H1 (cell line): ENCODE data around the gene CELA1.
A peak's percentile ranks its signal among the peaks of the same experiment; 100 is the strongest.

Experiments used
- FOSL1 ChIP-seq: IDR thresholded peaks from 2 replicates; pipeline ENCODE4 v1.6.1; 2011; ENCODE audit warnings: mild to moderate bottlenecking, low read depth, low read length, moderate library complexity; ENCODE audit not compliant: insufficient read depth
- POLR2A ChIP-seq, 2 experiments: IDR thresholded peaks; 1 replicate in 1 of 2; 2 replicates in 1 of 2; pipeline ENCODE4 v1.6.1; 2011; ENCODE audit warnings: low read depth in 2 of 2, low read length in 2 of 2, mild to moderate bottlenecking in 2 of 2; ENCODE audit errors: control extremely low read depth in 1 of 2
- RAD21 ChIP-seq, 2 experiments: IDR thresholded peaks in 1 of 2; conservative IDR thresholded peaks in 1 of 2; 2 replicates each; pipeline ENCODE4 v1.6.1; 2011; ENCODE audit warnings: low read depth in 2 of 2, low read length in 2 of 2, improper control_type of control experiment in 1 of 2, inconsistent platforms in 1 of 2, mild to moderate bottlenecking in 1 of 2, moderate library complexity in 1 of 2
- ZNF274 ChIP-seq: IDR thresholded peaks from 2 replicates; pipeline ENCODE4 v1.7.0; 2012; ENCODE audit warnings: low read length, borderline replicate concordance; ENCODE audit errors: extremely low read depth
- TF ChIP-seq, protein P1 (sequence below), 3 experiments: IDR thresholded peaks; 1 replicate in 2 of 3; 2 replicates in 1 of 3; pipeline versions ENCODE4 v1.5.1 to v1.6.1; 2011; ENCODE audit warnings: low read length in 3 of 3, mild to moderate bottlenecking in 3 of 3, inconsistent platforms in 2 of 3, low read depth in 1 of 3, moderate library complexity in 1 of 3; ENCODE audit not compliant: insufficient read depth in 1 of 3; ENCODE audit errors: control extremely low read depth in 1 of 3

DNA sequence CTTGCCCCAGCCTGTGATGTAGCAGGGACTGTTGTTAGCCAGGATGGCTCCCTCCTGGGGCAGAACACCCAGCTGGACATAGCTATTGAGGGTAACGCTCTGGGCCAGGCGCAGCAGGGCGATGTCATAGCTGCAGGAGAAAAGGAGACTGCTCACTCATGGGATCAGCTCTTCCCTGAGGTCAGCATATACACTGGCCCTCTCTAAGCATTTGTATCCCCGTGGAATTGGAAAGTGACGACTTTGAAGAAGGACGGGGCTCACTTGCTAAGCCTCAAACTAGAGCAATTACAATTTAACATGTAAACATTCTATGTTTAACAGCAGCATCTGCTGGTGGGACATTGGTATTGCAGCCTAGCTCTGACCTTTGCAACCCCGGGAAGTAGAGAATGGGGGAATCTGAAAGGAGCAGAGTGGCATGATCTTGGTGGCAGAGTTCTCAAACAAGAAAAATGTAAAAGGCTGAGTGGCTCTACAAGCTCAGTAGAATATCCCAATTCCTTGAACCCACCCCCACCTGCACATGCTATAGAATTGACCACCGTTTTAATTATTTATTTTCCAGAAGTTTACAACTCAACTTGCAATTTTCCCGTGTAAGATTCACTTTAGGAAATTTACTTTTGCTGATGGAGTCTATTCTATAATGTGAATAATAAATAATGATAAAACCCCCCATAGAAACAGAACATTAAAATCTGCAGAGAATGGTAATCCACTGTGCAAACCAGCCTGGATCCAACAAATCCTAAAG lies 5.0 kb downstream of the CELA1 start:
- TF ChIP-seq, protein P1, sequence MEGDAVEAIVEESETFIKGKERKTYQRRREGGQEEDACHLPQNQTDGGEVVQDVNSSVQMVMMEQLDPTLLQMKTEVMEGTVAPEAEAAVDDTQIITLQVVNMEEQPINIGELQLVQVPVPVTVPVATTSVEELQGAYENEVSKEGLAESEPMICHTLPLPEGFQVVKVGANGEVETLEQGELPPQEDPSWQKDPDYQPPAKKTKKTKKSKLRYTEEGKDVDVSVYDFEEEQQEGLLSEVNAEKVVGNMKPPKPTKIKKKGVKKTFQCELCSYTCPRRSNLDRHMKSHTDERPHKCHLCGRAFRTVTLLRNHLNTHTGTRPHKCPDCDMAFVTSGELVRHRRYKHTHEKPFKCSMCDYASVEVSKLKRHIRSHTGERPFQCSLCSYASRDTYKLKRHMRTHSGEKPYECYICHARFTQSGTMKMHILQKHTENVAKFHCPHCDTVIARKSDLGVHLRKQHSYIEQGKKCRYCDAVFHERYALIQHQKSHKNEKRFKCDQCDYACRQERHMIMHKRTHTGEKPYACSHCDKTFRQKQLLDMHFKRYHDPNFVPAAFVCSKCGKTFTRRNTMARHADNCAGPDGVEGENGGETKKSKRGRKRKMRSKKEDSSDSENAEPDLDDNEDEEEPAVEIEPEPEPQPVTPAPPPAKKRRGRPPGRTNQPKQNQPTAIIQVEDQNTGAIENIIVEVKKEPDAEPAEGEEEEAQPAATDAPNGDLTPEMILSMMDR (IDR thresholded peaks at IDR 0.05; ENCODE audit: control extremely low read depth in 1 of 3, insufficient read depth in 1 of 3, low read depth in 1 of 3, low read length in 3 of 3): peak; percentile 58 to 99 (median 88)
- TF ChIP-seq POLR2A (IDR thresholded peaks at IDR 0.05; ENCODE audit: control extremely low read depth in 1 of 2, low read depth in 2 of 2, low read length in 2 of 2) (no peak), RAD21 (IDR thresholded peaks at IDR 0.05 in 1 of 2, conservative IDR thresholded peaks at IDR 0.05 in 1 of 2; ENCODE audit: low read depth in 2 of 2, low read length in 2 of 2) (peak; percentile 98), FOSL1 (no peak), ZNF274 (no peak)
